Nephron progenitor cell (in vitro differentiated cells): ENCODE results near the gene A3GALT2.

Experiments
- DNase-seq: peaks from one replicate; pipeline ENCODE4 v3.0.0; 2021
- H3K27ac Mint-ChIP-seq: 2 replicates; pipeline ENCODE4 v1.8.0; 2021; ENCODE audit warnings: mild to moderate bottlenecking, moderate library complexity, mixed read lengths
- H3K27me3 Mint-ChIP-seq: 2 replicates; pipeline ENCODE4 v1.8.0; 2021; ENCODE audit warnings: mild to moderate bottlenecking, low read depth, mixed read lengths; ENCODE audit not compliant: poor library complexity
- H3K36me3 Mint-ChIP-seq: 2 replicates; pipeline ENCODE4 v1.8.0; 2021; ENCODE audit warnings: low read depth, mixed read lengths
- H3K4me1 Mint-ChIP-seq: 2 replicates; pipeline ENCODE4 v1.8.0; 2021; ENCODE audit warnings: mixed read lengths
- H3K4me3 Mint-ChIP-seq: 2 replicates; pipeline ENCODE4 v1.8.0; 2021; ENCODE audit warnings: mild to moderate bottlenecking, moderate library complexity, mixed read lengths
- H3K9me3 Mint-ChIP-seq: 2 replicates; pipeline ENCODE4 v1.8.0; 2021; ENCODE audit warnings: mild to moderate bottlenecking, moderate library complexity, mixed read lengths
- CTCF ChIP-seq: fragments of 200-600 bp; sonication (generic); IDR thresholded peaks from 2 replicates; pipeline ENCODE4 v1.5.0; 2021; ENCODE audit warnings: antibody characterized with exemption

A3GALT2 gene

GRCh38 chr1:33363021-33363420 lies 42.1 kb upstream of the A3GALT2 start:
- Mint-ChIP-seq H3K27me3 (peaks cover 3% of the 10 kb centered on the region), H3K4me1 (peaks cover 91% of the 10 kb centered on the region)
- no peak for DNase-seq

GRCh38 chr1:33361532-33362235 lies 40.8 kb upstream of the A3GALT2 start:
- TF ChIP-seq CTCF: no peak
- H3K9me3 Mint-ChIP-seq: no peaks in the 10 kb centered on the region
- peak overlapping the region; percentile 97 for H3K27ac Mint-ChIP-seq
- peaks cover 53% of the 10 kb centered on the region for H3K36me3 Mint-ChIP-seq
- peaks cover 88% of the 10 kb centered on the region for H3K4me1 Mint-ChIP-seq
- peak overlapping the region; percentile 59 for H3K4me3 Mint-ChIP-seq
- H3K27me3 Mint-ChIP-seq: peaks cover 3% of the 10 kb centered on the region
- DNase-seq: no peak

More at GRCh38 chr1:33363021-33363420, 42.1 kb upstream of the A3GALT2 start:
- no peaks in the 10 kb centered on the region for H3K9me3 Mint-ChIP-seq
- H3K36me3 Mint-ChIP-seq: peaks cover 43% of the 10 kb centered on the region
- H3K4me3 Mint-ChIP-seq: peak overlapping the region; percentile 79
- peak overlapping the region; percentile 97 for H3K27ac Mint-ChIP-seq
- TF ChIP-seq CTCF: no peak

GRCh38 chr1:33360367-33360766 lies 39.5 kb upstream of the A3GALT2 start:
- no peak for DNase-seq
- H3K4me3 Mint-ChIP-seq: no peak overlapping the region
- peaks cover 58% of the 10 kb centered on the region for H3K36me3 Mint-ChIP-seq
- H3K27me3 Mint-ChIP-seq: peaks cover 5% of the 10 kb centered on the region
- no peaks in the 10 kb centered on the region for H3K9me3 Mint-ChIP-seq
- peak overlapping the region; percentile 97 for H3K27ac Mint-ChIP-seq
- H3K4me1 Mint-ChIP-seq: peaks cover 80% of the 10 kb centered on the region
- no peak for TF ChIP-seq CTCF

DNA sequence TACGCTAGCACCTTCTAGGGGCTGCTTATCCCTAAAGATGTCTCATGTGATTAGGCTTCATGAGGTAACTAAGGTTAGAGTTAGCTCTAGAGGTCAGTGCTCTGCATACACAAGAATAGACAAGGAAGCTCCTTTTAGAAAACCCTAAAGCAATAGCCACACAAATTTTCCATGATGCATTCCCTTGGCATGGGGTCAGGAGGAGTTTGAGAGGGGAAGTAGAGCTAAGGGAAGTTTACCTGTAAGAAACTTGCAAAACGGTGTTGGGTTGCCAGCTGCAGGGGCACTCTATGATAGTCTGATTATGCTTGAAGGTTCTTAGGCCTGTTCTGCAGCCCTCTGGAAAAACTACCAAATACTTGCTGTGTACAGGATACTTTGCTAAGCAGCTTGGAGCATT lies 39.0 kb upstream of the A3GALT2 start:
- Mint-ChIP-seq H3K27ac (peak overlapping the region; percentile 73), H3K9me3 (no peaks in the 10 kb centered on the region), H3K36me3 (peaks cover 62% of the 10 kb centered on the region), H3K27me3 (peaks cover 7% of the 10 kb centered on the region), H3K4me3 (no peak overlapping the region), H3K4me1 (peaks cover 80% of the 10 kb centered on the region)
- no peak for DNase-seq
- no peak for TF ChIP-seq CTCF

DNA sequence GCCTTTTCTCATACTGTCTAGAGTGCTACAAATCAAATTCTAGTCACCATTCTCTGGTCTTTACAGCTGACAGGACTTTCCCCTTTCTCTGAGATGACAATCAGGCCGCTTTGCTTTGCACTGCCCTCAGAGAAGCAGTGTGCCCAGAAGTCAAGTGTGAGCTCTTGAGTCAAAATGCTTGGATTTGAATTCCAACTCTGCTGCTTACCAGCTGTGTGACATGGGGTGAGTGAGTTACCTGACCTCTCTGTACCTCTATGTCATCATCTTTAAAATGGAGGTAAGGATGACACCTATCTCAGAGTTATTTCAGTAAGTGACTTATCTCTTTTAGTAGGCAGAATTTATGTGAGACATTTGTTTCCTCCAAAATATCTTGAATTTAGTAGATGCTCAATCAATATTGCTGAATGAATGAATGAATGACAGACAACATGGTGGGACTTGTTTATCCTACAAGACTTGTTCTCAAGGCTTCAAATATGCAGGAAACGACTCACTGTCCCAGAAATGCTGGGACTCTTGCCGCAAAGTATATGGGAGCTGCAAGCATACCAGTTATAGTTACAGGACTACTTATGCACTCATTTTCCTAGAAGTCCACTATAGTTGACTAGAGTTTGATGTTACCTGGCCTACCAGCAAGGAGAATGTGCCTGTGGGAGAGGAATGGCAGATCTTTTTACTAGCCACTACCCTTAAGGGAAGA lies 38.1 kb upstream of the A3GALT2 start:
- no peak overlapping the region for H3K4me3 Mint-ChIP-seq
- H3K4me1 Mint-ChIP-seq: peaks cover 74% of the 10 kb centered on the region
- no peaks in the 10 kb centered on the region for H3K9me3 Mint-ChIP-seq
- no peak for TF ChIP-seq CTCF
- H3K36me3 Mint-ChIP-seq: peaks cover 70% of the 10 kb centered on the region
- DNase-seq: no peak
- peaks cover 7% of the 10 kb centered on the region for H3K27me3 Mint-ChIP-seq
- peak overlapping the region; percentile 73 for H3K27ac Mint-ChIP-seq
